Adipocyte (in vitro differentiated cells): ENCODE measurements around the gene SRRM4.
"Not testable (repeated sequence)": the region's sequence is repeated elsewhere in the genome, so short reads cannot be mapped to it uniquely, and the experiment has no call there.

Source experiments
- DNase-seq: peaks from one replicate; pipeline ENCODE4 v3.0.0-alpha.2; 2015; ENCODE audit warnings: low read depth
- H3K27me3 ChIP-seq: replicated peaks from 2 replicates; pipeline ENCODE4 v1.7.0; 2013; ENCODE audit warnings: mild to moderate bottlenecking, low read length, moderate library complexity; ENCODE audit not compliant: control insufficient read depth, insufficient read depth
- H3K36me3 ChIP-seq: 2 replicates; pipeline ENCODE4 v1.7.0; 2013; ENCODE audit warnings: low read length, mild to moderate bottlenecking, moderate library complexity; ENCODE audit not compliant: control insufficient read depth, insufficient read depth, severe bottlenecking
- H3K4me1 ChIP-seq: 2 replicates; pipeline ENCODE4 v1.7.0; 2013; ENCODE audit warnings: mild to moderate bottlenecking, low read length, moderate library complexity; ENCODE audit not compliant: control insufficient read depth, insufficient read depth
- H3K4me3 ChIP-seq: 2 replicates; pipeline ENCODE4 v1.7.0; 2013; ENCODE audit warnings: mild to moderate bottlenecking, low read length, moderate library complexity
- H3K9ac ChIP-seq: 2 replicates; pipeline ENCODE4 v1.7.0; 2013; ENCODE audit warnings: mild to moderate bottlenecking, low read length, moderate library complexity
- H3K9me3 ChIP-seq: 2 replicates; pipeline ENCODE4 v1.7.0; 2013; ENCODE audit warnings: mild to moderate bottlenecking, low read length, moderate library complexity; ENCODE audit not compliant: control insufficient read depth

SRRM4 gene

GRCh38 chr12:118982302-118982701 lies 961 bp downstream of the SRRM4 start:
- Histone ChIP-seq H3K4me3 (no peak overlapping the region), H3K27me3 (peaks cover 26% of the 10 kb centered on the region), H3K9ac (no peak overlapping the region), H3K4me1 (no peaks in the 10 kb centered on the region), H3K36me3 (no peaks in the 10 kb centered on the region), H3K9me3 (no peaks in the 10 kb centered on the region)
- no peak for DNase-seq

GRCh38 chr12:118982984-118983761 lies 1.8 kb downstream of the SRRM4 start:
- no peaks in the 10 kb centered on the region for H3K9me3 ChIP-seq
- H3K27me3 ChIP-seq = peaks cover 26% of the 10 kb centered on the region
- no peaks in the 10 kb centered on the region for H3K4me1 ChIP-seq
- no peaks in the 10 kb centered on the region for H3K36me3 ChIP-seq
- H3K9ac ChIP-seq = no peak overlapping the region
- H3K4me3 ChIP-seq = no peak overlapping the region
- no peak for DNase-seq

DNA sequence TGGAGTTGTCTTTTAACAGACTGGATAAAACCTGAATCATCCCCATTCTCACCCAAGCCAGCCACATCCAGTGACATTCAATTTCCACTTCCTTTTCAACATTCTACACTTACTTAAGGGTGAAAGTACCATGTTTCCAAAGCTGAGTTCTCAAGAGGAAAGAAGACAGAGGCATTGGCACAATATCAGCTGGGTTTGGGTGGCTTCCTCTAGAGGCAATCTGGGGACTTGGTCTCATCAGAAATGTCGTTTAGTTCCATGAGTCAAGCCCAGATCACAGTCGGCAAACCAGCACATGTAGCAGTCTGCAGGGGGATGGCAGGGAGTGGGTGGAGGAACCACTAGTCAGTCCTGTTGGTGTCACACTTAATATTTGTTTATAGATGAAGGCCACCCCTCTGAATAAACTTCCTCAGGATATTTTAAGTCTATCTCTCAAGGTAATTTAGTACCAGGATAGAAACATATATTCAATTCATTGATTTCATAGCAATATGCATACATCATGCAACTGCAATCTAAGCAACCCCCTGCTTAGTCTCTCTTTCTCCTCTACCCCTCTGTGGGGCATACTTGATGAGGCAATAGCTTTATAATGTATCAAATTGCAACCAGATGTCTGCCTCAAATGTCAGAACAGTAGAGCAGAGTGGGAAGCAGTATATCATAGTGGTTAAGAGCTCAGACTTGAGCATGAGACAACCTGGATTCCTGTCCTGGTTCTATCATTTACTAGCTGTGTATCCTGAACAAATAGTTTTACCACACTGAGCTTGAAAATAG lies 3.0 kb downstream of the SRRM4 start:
- H3K9ac ChIP-seq = no peak overlapping the region
- H3K27me3 ChIP-seq = peaks cover 26% of the 10 kb centered on the region
- DNase-seq = no peak
- no peaks in the 10 kb centered on the region for H3K4me1 ChIP-seq
- H3K4me3 ChIP-seq = no peak overlapping the region
- no peaks in the 10 kb centered on the region for H3K36me3 ChIP-seq
- no peaks in the 10 kb centered on the region for H3K9me3 ChIP-seq

DNA sequence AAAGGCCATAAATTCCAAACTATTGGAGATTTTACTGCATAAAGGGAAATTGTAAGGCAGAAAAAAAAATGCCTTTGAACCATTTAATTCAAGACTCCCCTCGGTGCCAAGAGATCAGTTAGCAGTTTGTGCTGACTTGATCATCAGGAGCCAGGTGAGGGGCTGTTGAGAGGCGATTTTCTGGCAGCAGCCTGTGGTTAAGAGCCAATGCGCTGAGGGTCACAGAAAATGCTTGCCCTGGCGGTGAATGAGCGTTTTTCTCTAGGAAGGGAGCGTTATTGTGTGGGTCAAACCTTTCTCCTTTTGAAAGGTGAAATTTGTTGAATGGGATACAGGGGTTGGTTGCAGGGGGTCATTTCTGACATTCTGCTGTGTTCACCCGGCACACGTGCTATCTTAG lies 4.7 kb downstream of the SRRM4 start:
- no peaks in the 10 kb centered on the region for H3K4me1 ChIP-seq
- H3K36me3 ChIP-seq = no peaks in the 10 kb centered on the region
- no peaks in the 10 kb centered on the region for H3K9me3 ChIP-seq
- no peak for DNase-seq
- no peak overlapping the region for H3K9ac ChIP-seq
- peaks cover 22% of the 10 kb centered on the region for H3K27me3 ChIP-seq
- no peak overlapping the region for H3K4me3 ChIP-seq

- H3K4me1 ChIP-seq = no peaks in the 10 kb centered on the region
- DNase-seq = no peak
- no peak overlapping the region for H3K4me3 ChIP-seq
- no peaks in the 10 kb centered on the region for H3K27me3 ChIP-seq
- H3K36me3 ChIP-seq = no peaks in the 10 kb centered on the region
- H3K9ac ChIP-seq = no peak overlapping the region
- no peaks in the 10 kb centered on the region for H3K9me3 ChIP-seq
Measured at GRCh38 chr12:118999107-118999506, 17.8 kb downstream of the SRRM4 start.

- DNase-seq = no peak
- H3K4me3 ChIP-seq = no peak overlapping the region
- H3K9ac ChIP-seq = no peak overlapping the region
- no peaks in the 10 kb centered on the region for H3K36me3 ChIP-seq
- no peaks in the 10 kb centered on the region for H3K4me1 ChIP-seq
- H3K27me3 ChIP-seq = peaks cover 13% of the 10 kb centered on the region
- H3K9me3 ChIP-seq = no peaks in the 10 kb centered on the region
Measured at GRCh38 chr12:119005085-119005484, 23.7 kb downstream of the SRRM4 start.

DNA sequence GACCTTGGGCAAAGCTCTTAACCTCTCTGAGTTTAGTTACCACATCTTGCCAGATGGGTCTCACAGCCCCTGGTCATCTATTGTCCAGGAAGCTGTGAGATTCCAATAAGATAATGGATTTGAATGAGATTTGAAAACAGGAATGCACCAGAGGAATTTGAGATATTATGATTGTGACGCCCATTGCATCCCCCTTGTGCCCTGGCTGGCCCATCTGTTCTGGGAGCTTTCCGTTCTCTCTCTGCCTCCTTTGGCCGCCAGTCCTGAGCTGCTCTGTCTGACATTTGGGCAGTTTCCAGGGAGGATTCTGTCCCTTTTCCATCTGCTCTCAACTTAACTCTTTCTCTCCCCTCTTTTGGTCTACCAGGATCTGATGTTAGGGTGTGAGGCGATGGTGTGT lies 24.6 kb downstream of the SRRM4 start:
- DNase-seq = no peak
- Histone ChIP-seq H3K27me3 (peaks cover 13% of the 10 kb centered on the region), H3K9me3 (peaks cover 8% of the 10 kb centered on the region), H3K4me3 (no peak overlapping the region), H3K4me1 (no peaks in the 10 kb centered on the region), H3K9ac (no peak overlapping the region), H3K36me3 (no peaks in the 10 kb centered on the region)

GRCh38 chr12:119006746-119007145 lies 25.4 kb downstream of the SRRM4 start:
- no peaks in the 10 kb centered on the region for H3K4me1 ChIP-seq
- no peak overlapping the region for H3K9ac ChIP-seq
- peaks cover 11% of the 10 kb centered on the region for H3K9me3 ChIP-seq
- no peak for DNase-seq
- no peak overlapping the region for H3K4me3 ChIP-seq
- H3K36me3 ChIP-seq = no peaks in the 10 kb centered on the region
- peaks cover 13% of the 10 kb centered on the region for H3K27me3 ChIP-seq

DNA sequence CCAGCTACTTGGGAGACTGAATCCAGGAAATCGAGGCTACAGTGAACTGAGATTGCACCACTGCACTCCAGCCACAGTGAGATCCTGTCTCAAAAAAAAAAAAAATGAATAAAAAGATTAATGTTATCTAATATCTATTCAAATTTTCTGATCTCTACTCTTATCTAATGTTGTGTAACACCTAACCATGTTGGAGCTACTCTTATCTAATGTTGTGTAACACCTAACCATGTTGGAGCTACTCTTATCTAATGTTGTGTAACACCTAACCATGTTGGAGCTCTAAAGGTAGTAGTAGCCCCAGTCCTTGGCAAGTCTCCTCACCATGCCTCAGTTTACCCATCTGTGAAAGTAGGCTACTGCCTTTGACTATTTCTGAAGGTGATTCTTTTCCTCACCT lies 26.9 kb downstream of the SRRM4 start:
- not testable (repeated sequence) for DNase-seq, H3K4me1 ChIP-seq, H3K9ac ChIP-seq, H3K36me3 ChIP-seq, H3K4me3 ChIP-seq
- Histone ChIP-seq H3K9me3 (peaks cover 11% of the 10 kb centered on the region), H3K27me3 (peaks cover 13% of the 10 kb centered on the region)

- peaks cover 11% of the 10 kb centered on the region for H3K9me3 ChIP-seq
- no peak for DNase-seq
- H3K4me3 ChIP-seq = no peak overlapping the region
- H3K27me3 ChIP-seq = peaks cover 13% of the 10 kb centered on the region
- H3K4me1 ChIP-seq = no peaks in the 10 kb centered on the region
- H3K36me3 ChIP-seq = no peaks in the 10 kb centered on the region
- no peak overlapping the region for H3K9ac ChIP-seq
Measured at GRCh38 chr12:119008691-119009221, 27.4 kb downstream of the SRRM4 start.

GRCh38 chr12:119011231-119011630 lies 29.9 kb downstream of the SRRM4 start:
- H3K36me3 ChIP-seq = no peaks in the 10 kb centered on the region
- DNase-seq = no peak
- no peak overlapping the region for H3K9ac ChIP-seq
- H3K9me3 ChIP-seq = peaks cover 11% of the 10 kb centered on the region
- no peaks in the 10 kb centered on the region for H3K4me1 ChIP-seq
- H3K27me3 ChIP-seq = peaks cover 6% of the 10 kb centered on the region
- H3K4me3 ChIP-seq = no peak overlapping the region
